HG02885 (cell line): Measurements from ENCODE around the gene LRRC56.

Experiments used
- ATAC-seq: cut with Tn5 transposase; IDR thresholded peaks from one replicate; pipeline ENCODE4 v1.9.1; 2021; ENCODE audit warnings: mild to moderate bottlenecking; ENCODE audit not compliant: unreplicated experiment, poor library complexity

LRRC56 gene

GRCh38 chr11:587546-587945, 50.2 kb downstream of the LRRC56 start:
- ATAC-seq = no peak

GRCh38 chr11:587978-588380, 50.7 kb downstream of the LRRC56 start:
- ATAC-seq = no peak

DNA sequence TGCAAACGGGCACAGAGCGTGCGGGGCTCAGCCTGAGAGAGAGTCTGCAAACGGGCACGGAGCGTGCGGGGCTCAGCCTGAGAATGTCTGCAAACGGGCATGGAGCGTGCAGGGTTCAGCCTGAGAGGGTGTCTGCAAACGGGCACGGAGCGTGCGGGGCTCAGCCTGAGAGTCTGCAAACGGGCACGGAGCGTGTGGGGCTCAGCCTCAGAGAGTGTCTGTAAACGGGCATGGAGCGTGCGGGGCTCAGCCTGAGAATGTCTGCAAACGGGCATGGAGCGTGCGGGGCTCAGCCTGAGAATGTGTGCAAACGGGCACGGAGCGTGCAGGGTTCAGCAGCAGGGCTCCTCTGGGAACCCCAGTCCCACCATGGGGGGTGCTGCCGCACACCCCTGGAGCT, 52.5 kb downstream of the LRRC56 start:
- no peak for ATAC-seq

DNA sequence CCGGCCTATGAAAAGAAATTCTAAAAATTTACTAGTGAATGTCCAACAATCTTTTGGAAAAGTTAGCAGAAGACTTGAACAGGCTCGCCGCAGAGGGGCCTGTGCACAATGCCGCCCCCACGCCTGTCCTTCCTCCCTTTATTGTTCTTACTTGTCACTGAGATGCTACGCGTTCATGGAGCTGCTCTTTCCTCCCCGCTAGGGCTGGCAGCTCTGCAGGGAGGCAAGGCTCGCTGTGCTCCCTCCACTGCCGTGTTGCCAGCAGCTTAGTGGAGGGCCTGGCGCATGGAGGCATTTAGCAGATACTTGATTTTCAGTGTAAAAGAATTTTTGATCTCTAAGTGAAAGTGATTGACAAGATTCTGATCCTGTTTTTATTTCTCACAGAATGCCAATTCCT, 53.7 kb downstream of the LRRC56 start:
- no peak for ATAC-seq

DNA sequence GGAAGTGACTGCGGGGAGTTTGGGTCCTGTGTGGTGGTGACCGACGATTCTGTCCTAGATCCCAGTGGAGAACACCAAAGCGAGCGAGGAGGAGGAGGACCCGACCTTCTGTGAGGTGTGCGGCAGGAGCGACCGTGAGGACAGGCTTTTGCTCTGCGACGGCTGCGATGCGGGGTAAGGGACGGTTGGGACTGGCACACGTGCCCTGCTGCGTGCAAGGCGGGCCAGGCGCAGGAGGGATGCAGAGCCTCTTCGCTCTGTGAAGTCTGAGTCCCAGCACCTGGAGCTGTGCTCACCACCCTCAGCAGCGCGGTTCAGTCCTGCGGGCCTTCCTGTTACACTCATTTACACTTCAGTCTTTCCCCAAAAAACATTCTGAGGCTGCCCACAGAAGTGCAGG, 55.2 kb downstream of the LRRC56 start:
- ATAC-seq = no peak

DNA sequence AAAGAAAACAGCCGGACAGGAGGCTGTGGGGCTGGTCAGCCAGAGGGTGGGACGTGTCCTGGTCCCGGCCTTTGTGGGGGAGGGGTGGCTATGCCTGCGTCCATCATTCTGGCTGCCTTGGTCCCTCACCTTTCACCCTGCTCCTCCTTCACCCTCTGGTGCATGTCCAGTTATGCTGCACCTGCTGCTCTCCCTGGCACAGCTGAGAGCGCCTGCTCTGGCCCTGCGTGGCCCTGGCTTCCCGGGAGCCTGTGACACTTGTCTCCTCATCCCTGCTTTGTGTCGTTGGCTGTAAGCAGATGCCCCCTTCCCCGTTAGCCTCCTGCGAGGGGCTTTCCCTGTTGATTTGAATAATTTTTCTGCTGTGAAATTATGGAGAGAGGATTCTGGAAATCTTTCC, 55.6 kb downstream of the LRRC56 start:
- no peak for ATAC-seq

DNA sequence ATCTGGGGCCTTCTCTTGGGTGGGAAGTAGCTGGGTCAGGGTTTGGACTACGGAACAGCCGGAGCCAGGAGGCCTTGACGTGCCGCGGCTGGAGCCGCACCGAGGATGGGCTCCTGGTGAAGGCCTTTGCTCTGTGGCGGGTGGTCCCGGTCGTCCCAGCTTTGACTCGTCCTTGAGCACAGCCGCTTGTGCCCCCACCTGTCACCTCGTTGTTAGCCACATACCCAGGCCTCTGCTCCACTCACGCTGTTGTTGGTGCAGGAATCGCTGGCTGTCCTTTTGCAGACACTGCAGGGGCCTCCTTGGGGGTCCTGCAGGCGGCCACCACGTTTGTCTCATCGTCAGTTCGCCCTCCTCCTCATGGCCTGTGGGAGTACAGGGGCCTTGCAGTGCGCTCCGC, 56.0 kb downstream of the LRRC56 start:
- ATAC-seq = no peak

GRCh38 chr11:595400-595799, 58.1 kb downstream of the LRRC56 start:
- ATAC-seq = no peak

- ATAC-seq = no peak
Observed at GRCh38 chr11:596374-596773, 59.0 kb downstream of the LRRC56 start.

GRCh38 chr11:597166-597725, 59.9 kb downstream of the LRRC56 start:
- no peak for ATAC-seq

DNA sequence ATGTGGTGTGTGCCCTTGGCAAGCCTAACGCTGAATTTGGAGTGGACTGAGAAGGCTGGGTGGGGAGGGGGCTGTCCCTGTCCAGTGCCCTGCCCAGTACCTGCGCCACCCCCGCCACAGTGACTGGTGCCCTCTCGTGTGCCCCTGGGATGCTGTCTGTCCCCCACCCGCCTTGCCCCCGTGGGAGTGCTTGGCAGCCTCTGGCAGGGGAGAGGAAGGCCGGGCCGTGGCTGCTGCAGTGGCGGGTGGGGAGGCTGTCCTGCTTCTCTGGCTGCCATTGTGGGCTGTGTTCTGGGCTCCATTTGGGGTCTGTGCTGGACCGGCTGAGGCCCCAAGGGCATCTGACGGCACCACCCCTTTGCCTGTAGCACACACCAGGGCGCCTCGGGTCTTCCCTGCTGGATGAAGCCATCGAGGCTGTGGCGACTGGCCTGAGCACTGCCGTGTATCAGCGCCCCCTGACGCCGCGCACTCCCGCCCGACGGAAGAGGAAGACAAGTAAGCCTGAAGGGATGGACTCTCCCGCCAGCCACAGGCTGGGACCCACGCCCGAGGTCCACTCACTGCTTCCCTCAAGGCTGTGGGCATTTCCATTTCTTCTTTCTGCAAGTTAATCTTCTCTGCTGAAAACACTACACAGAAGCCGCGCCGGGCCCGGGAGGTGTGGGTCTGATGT, 60.8 kb downstream of the LRRC56 start:
- ATAC-seq = no peak

DNA sequence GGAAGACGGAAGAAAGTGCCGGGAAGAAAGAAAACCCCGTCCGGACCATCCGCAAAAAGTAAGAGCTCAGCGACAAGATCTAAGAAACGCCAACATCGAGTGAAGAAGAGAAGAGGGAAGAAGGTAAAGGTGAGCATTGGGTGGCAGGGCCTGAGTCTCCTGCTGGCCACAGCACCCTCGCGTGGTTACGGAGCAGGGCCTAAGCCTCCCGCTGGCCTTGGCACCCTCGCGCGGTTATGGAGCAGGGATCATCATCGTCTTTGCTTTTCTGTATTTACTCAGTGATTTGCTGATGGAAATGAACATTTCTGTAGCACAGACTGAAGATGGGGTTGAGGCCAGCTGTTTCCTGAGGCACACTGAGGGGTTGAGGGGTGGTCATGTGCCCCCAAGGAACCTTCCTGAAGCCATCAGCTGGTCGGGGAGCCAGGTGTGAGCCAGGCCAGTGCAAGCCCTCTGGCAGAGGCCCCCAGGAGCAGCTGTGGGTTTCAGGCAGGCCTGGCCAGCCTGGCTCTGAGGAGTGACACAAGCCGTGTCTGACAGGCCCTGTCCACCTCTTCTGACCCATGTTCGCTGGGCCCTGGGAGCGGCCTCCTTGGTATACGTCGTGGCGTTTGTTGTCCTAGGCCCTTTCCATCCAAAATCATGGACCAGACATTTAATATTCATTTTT, 64.4 kb downstream of the LRRC56 start:
- ATAC-seq = no peak

- no peak for ATAC-seq
Observed at GRCh38 chr11:603154-603553, 65.8 kb downstream of the LRRC56 start.
